GM19023 (cell line): ENCODE data around the gene ZNF727.
"Not testable (repeated sequence)": the region's sequence is repeated elsewhere in the genome, so short reads cannot be mapped to it uniquely, and the experiment has no call there.

Experiments used
- ATAC-seq: cut with Tn5 transposase; IDR thresholded peaks from one replicate; pipeline ENCODE4 v1.9.1; 2021; ENCODE audit warnings: mild to moderate bottlenecking, moderate library complexity; ENCODE audit not compliant: unreplicated experiment

The ZNF727 gene

GRCh38 chr7:64045301-64046040, at the start of gene ZNF727:
Gene ZNF727 (plus strand): TSS chr7:64045434. CDS start chr7:64045622, 188 bp downstream.
- no peak for ATAC-seq

- ATAC-seq, result no peak
These were observed 46.7 kb upstream of the ZNF727 start, which contains the start of gene ZNF722 for GRCh38 chr7:63998549-63998948. Gene ZNF722 (plus strand): TSS chr7:63998849. CDS start chr7:63998962, 113 bp downstream.

GRCh38 chr7:64015496-64015895, 29.7 kb upstream of the ZNF727 start:
- not testable (repeated sequence) for ATAC-seq

- ATAC-seq, result no peak
These were observed 9.8 kb upstream of the ZNF727 start for GRCh38 chr7:64035388-64035787.

GRCh38 chr7:64037095-64037494, 8.1 kb upstream of the ZNF727 start:
- ATAC-seq, result no peak

- ATAC-seq, result no peak
These were observed 781 bp downstream of the ZNF727 start for GRCh38 chr7:64046041-64046389.

- not testable (repeated sequence) for ATAC-seq
These were observed 32.8 kb downstream of the ZNF727 start for GRCh38 chr7:64077837-64078698.

- ATAC-seq, result no peak
These were observed 33.4 kb downstream of the ZNF727 start for GRCh38 chr7:64078699-64078994.

- no peak for ATAC-seq
These were observed 42.3 kb downstream of the ZNF727 start for GRCh38 chr7:64087501-64087900.

- not testable (repeated sequence) for ATAC-seq
These were observed 43.6 kb downstream of the ZNF727 start for GRCh38 chr7:64088863-64089262.
